CD4-positive, alpha-beta memory T cell (primary cell): ENCODE results near the gene FERMT2. TPM values are rescaled to one million over a fixed set of nuclear protein-coding genes. Genes with fewer than 3 reads are reported as not detected.

Experiments used
- CTCF ChIA-PET: fragments of 350-600 bp; sonication (Branson Sonifier 250); formaldehyde crosslinking; loops from one replicate; lab custom pipeline; 2021; ENCODE audit warnings: inconsistent platforms; ENCODE audit not compliant: partially characterized antibody; lab: Charles Lee
- POLR2A ChIA-PET: fragments of 350-600 bp; sonication (Branson Sonifier 250); formaldehyde crosslinking; loops from one replicate; lab custom pipeline; 2021; ENCODE audit not compliant: partially characterized antibody; lab: Charles Lee
- DNase-seq, 5 donors: peaks; one replicate each; pipeline versions ENCODE4 v3.0.0 to v3.0.0-alpha.2; 2020 to 2022; ENCODE audit warnings: mixed read lengths in 1 of 5
- H3K27ac ChIP-seq: one replicate; pipeline ENCODE4 v1.7.0; 2013; ENCODE audit warnings: low read depth, low read length
- H3K27me3 ChIP-seq: 2 replicates; pipeline ENCODE4 v1.7.0; 2013; ENCODE audit warnings: mild to moderate bottlenecking, low read length, moderate library complexity; ENCODE audit not compliant: insufficient read depth
- H3K36me3 ChIP-seq: 2 replicates; pipeline ENCODE4 v1.7.0; 2013; ENCODE audit warnings: mild to moderate bottlenecking, low read length, moderate library complexity; ENCODE audit not compliant: insufficient read depth
- H3K4me1 ChIP-seq: 2 replicates; pipeline ENCODE4 v1.7.0; 2013; ENCODE audit warnings: mild to moderate bottlenecking, low read length, moderate library complexity; ENCODE audit not compliant: insufficient read depth
- H3K4me3 ChIP-seq, 2 donors: one replicate each; pipeline ENCODE4 v1.7.0; 2013; ENCODE audit warnings: low read length in 2 of 2, mild to moderate bottlenecking in 1 of 2
- H3K9me3 ChIP-seq, 2 donors: one replicate each; pipeline ENCODE4 v1.7.0; 2013; ENCODE audit warnings: low read length in 2 of 2, control low read depth in 1 of 2; ENCODE audit not compliant: control insufficient read depth in 1 of 2
- H3K27ac Mint-ChIP-seq, 7 donors: one replicate each; pipeline ENCODE4 v1.8.0; 2020 to 2021; ENCODE audit warnings: mixed read lengths in 7 of 7, mild to moderate bottlenecking in 6 of 7, inconsistent platforms in 3 of 7, moderate library complexity in 3 of 7
- H3K27me3 Mint-ChIP-seq, 2 donors: one replicate each; pipeline ENCODE4 v1.8.0; 2020 to 2021; ENCODE audit warnings: mixed read lengths in 2 of 2
- H3K36me3 Mint-ChIP-seq, 2 donors: one replicate each; pipeline ENCODE4 v1.8.0; 2020 to 2021; ENCODE audit warnings: mixed read lengths in 2 of 2, inconsistent platforms in 1 of 2, mild to moderate bottlenecking in 1 of 2
- H3K4me1 Mint-ChIP-seq, 4 donors: one replicate each; pipeline ENCODE4 v1.8.0; 2020 to 2021; ENCODE audit warnings: mixed read lengths in 4 of 4, mild to moderate bottlenecking in 1 of 4
- H3K4me3 Mint-ChIP-seq, 8 donors: one replicate each; pipeline ENCODE4 v1.8.0; 2020 to 2021; ENCODE audit warnings: mixed read lengths in 8 of 8, mild to moderate bottlenecking in 7 of 8, moderate library complexity in 6 of 8, inconsistent platforms in 3 of 8
- H3K9me3 Mint-ChIP-seq, 8 donors: one replicate each; pipeline ENCODE4 v1.8.0; 2020 to 2021; ENCODE audit warnings: mixed read lengths in 8 of 8, mild to moderate bottlenecking in 5 of 8, inconsistent platforms in 3 of 8, moderate library complexity in 1 of 8
- intact Hi-C: fragments of 100-400 bp; cut with micrococcal nuclease; formaldehyde crosslinking; loops from one replicate; pipeline ENCODE4 v1.15.1; 2023
- polyA plus RNA-seq, 2 donors: library from polyadenylated mRNA; unstranded; fragments of 300-500 nt; fragmentation: Illumina TruSeq; gene quantifications; one replicate each; pipeline ENCODE4 v1.2.3, GENCODE V29; 2021
- total RNA-seq, 2 experiments: library from RNA; stranded (reverse); gene quantifications; one replicate each; pipeline ENCODE4 v1.2.3, GENCODE V29; 2021

Gene FERMT2
- total and polyA plus RNA-seq, 4 experiments from 2014 or later, result 0.75 to 0.79 TPM; not detected in 2

DNA sequence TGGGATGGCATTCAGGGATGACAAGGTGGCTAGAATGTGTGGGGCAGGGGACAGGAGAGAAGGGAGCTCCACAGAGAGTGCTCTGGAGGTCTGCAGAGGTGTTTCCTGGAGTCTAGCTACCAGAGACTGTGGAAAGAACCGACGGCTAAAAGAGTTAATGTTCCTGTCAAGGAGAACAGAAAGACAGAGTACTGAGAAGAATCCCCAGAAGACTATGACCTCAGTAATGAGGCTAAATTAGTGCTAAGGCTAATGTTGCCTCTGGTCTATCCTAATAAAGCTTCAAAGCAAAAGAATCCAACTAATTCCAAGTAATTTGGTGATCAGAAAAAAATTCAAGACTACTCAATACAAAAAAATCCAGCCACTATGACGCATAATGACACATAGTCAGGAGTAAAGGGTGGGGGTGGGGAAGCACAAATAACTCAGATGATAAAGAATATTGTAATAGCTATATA lies 44.7 kb downstream of the FERMT2 start:
- Histone ChIP-seq H3K36me3 (no peaks in the 10 kb centered on the region), H3K4me3 (no peak overlapping the region), H3K27me3 (no peaks in the 10 kb centered on the region), H3K9me3 (no peaks in the 10 kb centered on the region), H3K4me1 (no peaks in the 10 kb centered on the region), H3K27ac (no peak overlapping the region)
- CTCF ChIA-PET, result no interaction called here
- peaks cover 0 to 2% (median 0%) of the 10 kb centered on the region in 4 donors for H3K4me1 Mint-ChIP-seq
- H3K27ac Mint-ChIP-seq, result no peak overlapping the region
- H3K9me3 Mint-ChIP-seq, result no peaks in the 10 kb centered on the region
- POLR2A ChIA-PET, result no interaction called here
- intact Hi-C loops, result no loop called here
- H3K36me3 Mint-ChIP-seq, result peaks cover 0 to 4% of the 10 kb centered on the region in 2 donors
- H3K27me3 Mint-ChIP-seq, result peaks cover 3 to 10% of the 10 kb centered on the region in 2 donors
- DNase-seq, result no peak
- H3K4me3 Mint-ChIP-seq, result peak overlapping the region in 1 of 8 donors; percentile 22

DNA sequence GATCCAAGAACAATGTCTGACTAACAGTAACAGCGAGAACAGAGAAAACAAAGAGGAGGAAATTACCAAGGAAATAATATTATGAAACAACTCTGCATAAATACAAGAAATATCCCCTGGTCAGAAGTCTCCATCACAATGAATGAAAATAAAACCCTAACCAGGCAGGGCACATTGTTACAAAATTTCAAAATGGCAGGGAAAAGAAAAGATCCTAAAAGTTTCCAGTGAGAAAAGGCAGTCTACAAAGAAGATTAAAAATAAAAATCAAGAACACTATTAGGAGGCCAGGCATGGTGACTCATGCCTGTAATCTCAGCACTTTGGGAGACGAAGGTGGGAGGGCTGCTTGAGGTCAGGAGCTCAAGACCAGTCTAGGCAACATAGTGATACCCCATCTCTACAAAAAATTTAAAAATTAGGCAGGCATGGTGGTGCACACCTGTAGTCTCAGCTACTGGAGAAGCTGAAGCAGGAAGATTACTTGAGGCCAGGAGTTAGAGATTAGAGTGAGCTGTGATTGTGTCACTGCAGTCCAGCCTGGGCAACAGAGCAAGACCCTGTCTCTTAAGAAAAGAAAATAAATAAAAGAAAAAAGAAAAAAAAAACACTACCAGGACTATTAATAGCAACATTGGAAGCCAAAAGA lies 47.8 kb downstream of the FERMT2 start:
- no peak overlapping the region for H3K4me3 ChIP-seq
- H3K9me3 Mint-ChIP-seq, result no peaks in the 10 kb centered on the region
- H3K4me1 Mint-ChIP-seq, result peaks cover 0 to 2% (median 0%) of the 10 kb centered on the region in 4 donors
- H3K27me3 Mint-ChIP-seq, result peaks cover 3 to 8% of the 10 kb centered on the region in 2 donors
- H3K27ac ChIP-seq, result no peak overlapping the region
- H3K36me3 Mint-ChIP-seq, result peaks cover 0 to 4% of the 10 kb centered on the region in 2 donors
- H3K9me3 ChIP-seq, result no peaks in the 10 kb centered on the region
- ChIA-PET POLR2A (no interaction called here), CTCF (no interaction called here)
- no peaks in the 10 kb centered on the region for H3K36me3 ChIP-seq
- no peak for DNase-seq
- H3K4me1 ChIP-seq, result no peaks in the 10 kb centered on the region
- no peak overlapping the region for H3K27ac Mint-ChIP-seq
- H3K4me3 Mint-ChIP-seq, result no peak overlapping the region
- H3K27me3 ChIP-seq, result no peaks in the 10 kb centered on the region
- intact Hi-C loops, result no loop called here

DNA sequence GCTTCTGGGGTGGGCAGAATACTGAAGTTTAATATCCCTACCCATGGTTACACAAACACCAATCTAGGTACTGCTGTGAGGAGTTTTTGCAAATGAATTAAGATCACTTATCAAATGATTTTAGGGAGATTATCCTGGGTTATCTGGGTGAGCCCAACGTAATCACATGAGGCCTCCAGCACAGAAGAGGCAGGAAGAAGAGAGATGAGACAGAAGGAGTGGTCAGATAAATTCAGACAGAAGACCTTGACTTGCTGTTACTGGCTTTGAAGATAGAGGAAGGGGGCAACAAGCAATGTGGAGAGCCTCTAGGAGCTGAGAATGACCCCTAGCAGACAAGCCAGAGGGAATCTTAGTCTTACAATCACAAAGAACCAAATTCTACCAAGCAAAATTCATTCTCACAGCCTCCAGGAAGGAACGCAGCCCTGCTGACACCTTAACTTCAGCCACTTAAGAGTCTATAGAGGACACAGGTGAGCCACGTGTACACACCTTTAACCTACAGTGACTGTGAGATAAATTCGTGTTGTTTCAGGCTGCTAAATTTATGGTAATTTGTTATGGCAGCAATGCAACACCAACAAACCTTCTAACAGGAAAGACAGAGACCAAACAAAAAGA lies 49.4 kb downstream of the FERMT2 start:
- H3K9me3 Mint-ChIP-seq, result no peaks in the 10 kb centered on the region
- intact Hi-C loops, result no loop called here
- no peaks in the 10 kb centered on the region for H3K4me1 Mint-ChIP-seq
- no peak for DNase-seq
- no peaks in the 10 kb centered on the region for H3K36me3 ChIP-seq
- no peak overlapping the region for H3K27ac ChIP-seq
- H3K4me3 ChIP-seq, result no peak overlapping the region
- H3K27ac Mint-ChIP-seq, result no peak overlapping the region
- no peaks in the 10 kb centered on the region for H3K4me1 ChIP-seq
- ChIA-PET POLR2A (no interaction called here), CTCF (no interaction called here)
- no peaks in the 10 kb centered on the region for H3K9me3 ChIP-seq
- H3K36me3 Mint-ChIP-seq, result peaks cover 0 to 4% of the 10 kb centered on the region in 2 donors
- peaks cover 3 to 8% of the 10 kb centered on the region in 2 donors for H3K27me3 Mint-ChIP-seq
- peak overlapping the region in 2 of 8 donors; percentile 5 to 14 for H3K4me3 Mint-ChIP-seq
- H3K27me3 ChIP-seq, result no peaks in the 10 kb centered on the region

DNA sequence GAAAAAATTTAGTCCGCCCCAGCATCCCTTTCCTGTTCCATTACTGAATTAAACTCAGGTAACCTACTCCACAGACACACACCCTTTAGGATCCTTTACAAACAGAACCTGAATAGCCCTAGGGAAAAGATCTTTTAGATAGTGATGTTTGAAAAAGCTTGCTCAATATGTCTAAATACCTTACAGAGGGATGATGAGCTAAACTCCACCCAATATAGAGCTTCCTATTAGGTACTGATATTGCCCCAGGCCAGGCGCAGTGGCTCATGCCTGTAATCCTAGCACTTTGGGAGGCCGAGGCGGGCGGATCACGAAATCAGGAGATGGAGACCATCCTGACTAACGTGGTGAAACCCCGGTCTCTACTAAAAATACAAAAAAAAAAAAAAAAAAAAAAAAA lies 50.1 kb downstream of the FERMT2 start:
- POLR2A ChIA-PET, result no interaction called here
- H3K27ac ChIP-seq, result no peak overlapping the region

DNA sequence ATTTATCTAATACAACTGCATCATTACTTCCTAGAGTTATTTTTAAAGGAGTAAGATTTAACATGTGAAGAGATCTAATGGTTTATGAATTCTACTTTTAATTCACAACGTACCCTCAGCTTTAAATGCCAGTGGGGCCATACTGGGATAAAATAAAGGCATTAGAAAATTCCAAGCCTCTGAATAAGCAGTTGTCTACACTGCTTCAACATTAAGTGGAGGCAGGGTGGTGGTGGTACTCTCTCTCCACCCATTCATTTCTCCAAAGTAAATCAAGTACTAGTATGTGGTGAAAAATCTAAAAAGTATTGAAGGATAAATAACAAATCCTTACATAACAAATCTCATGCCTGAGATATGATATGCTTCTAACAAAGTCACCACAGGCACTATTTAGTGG lies 52.4 kb downstream of the FERMT2 start:
- H3K27me3 ChIP-seq, result no peaks in the 10 kb centered on the region
- Mint-ChIP-seq H3K27ac (no peak overlapping the region), H3K4me3 (no peak overlapping the region), H3K9me3 (no peaks in the 10 kb centered on the region), H3K4me1 (peaks cover 7 to 11% (median 7%) of the 10 kb centered on the region in 4 donors), H3K27me3 (peaks cover 0 to 4% of the 10 kb centered on the region in 2 donors), H3K36me3 (peaks cover 0 to under 1% of the 10 kb centered on the region in 2 donors)
- no peak overlapping the region for H3K4me3 ChIP-seq
- peaks cover 7% of the 10 kb centered on the region for H3K4me1 ChIP-seq
- ChIA-PET POLR2A (no interaction called here), CTCF (no interaction called here)
- DNase-seq, result no peak
- intact Hi-C loops, result no loop called here
- no peaks in the 10 kb centered on the region for H3K36me3 ChIP-seq
- H3K27ac ChIP-seq, result no peak overlapping the region
- no peaks in the 10 kb centered on the region for H3K9me3 ChIP-seq

More for the DNA sequence above, 50.1 kb downstream of the FERMT2 start:
- Histone ChIP-seq H3K9me3 (no peaks in the 10 kb centered on the region), H3K27me3 (no peaks in the 10 kb centered on the region), H3K36me3 (no peaks in the 10 kb centered on the region), H3K4me3 (no peak overlapping the region), H3K4me1 (no peaks in the 10 kb centered on the region)
- Mint-ChIP-seq H3K27ac (no peak overlapping the region), H3K4me1 (no peaks in the 10 kb centered on the region), H3K9me3 (no peaks in the 10 kb centered on the region), H3K4me3 (no peak overlapping the region), H3K27me3 (peaks cover 3 to 8% of the 10 kb centered on the region in 2 donors), H3K36me3 (peaks cover 0 to 4% of the 10 kb centered on the region in 2 donors)
- CTCF ChIA-PET, result interaction anchor here (0.7 kb wide), 1 partner anchor 1425 kb away, joined by 4 read pairs; no protein-coding TSS in a partner anchor
- DNase-seq, result no peak
- intact Hi-C loops, result no loop called here

DNA sequence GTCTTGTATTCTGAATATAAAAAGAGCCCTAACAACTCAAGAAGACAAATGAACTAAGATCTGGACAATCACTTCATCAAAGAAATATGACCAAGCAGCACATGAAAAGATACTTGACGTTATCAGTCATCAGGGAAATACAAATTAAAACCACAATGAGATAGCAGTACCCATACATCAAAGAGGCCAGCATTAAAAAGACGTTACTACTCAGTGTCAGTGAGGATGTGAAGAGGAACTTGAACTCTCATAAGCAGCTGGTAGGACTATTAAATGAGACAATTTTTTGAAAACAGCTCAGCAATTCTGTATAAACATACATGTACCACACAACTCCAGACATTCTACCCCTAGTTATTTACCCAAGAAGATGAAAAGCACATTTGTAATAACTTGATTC lies 55.9 kb downstream of the FERMT2 start:
- Mint-ChIP-seq H3K27me3 (no peaks in the 10 kb centered on the region), H3K4me1 (peaks cover 7 to 11% (median 8%) of the 10 kb centered on the region in 4 donors), H3K27ac (peak overlapping the region in 2 of 7 donors; percentile 12 to 29), H3K4me3 (no peak overlapping the region), H3K36me3 (no peaks in the 10 kb centered on the region), H3K9me3 (no peaks in the 10 kb centered on the region)
- ChIA-PET CTCF (no interaction called here), POLR2A (no interaction called here)
- intact Hi-C loops, result no loop called here
- Histone ChIP-seq H3K9me3 (no peaks in the 10 kb centered on the region), H3K27me3 (no peaks in the 10 kb centered on the region), H3K36me3 (no peaks in the 10 kb centered on the region), H3K27ac (no peak overlapping the region), H3K4me1 (peaks cover 7% of the 10 kb centered on the region), H3K4me3 (no peak overlapping the region)
- DNase-seq, result peak in 4 of 5 donors; percentile 2 to 40 (median 34)

DNA sequence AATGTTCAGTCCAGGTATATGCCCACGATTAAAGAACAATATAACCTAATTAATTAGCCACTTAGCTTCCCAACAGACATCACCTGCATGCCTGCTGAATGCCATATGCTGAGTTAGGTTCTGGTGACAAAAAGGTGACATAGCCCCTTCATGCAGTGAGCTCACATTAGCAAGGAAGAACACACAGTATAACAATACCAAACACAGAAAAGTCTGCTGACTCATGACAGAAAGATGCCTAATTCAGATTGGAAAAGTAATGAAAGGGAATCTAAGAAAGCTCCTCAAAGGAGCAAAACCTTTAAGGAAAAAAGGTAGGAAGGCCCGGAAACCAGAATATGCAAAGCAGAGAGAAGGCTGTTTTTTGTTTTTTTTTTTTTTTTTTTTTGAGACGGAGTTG lies 59.0 kb downstream of the FERMT2 start:
- Mint-ChIP-seq H3K4me3 (no peak overlapping the region), H3K4me1 (peaks cover 7 to 11% (median 8%) of the 10 kb centered on the region in 4 donors), H3K36me3 (no peaks in the 10 kb centered on the region), H3K27ac (no peak overlapping the region), H3K9me3 (no peaks in the 10 kb centered on the region), H3K27me3 (no peaks in the 10 kb centered on the region)
- DNase-seq, result no peak
- intact Hi-C loops, result no loop called here
- ChIA-PET CTCF (interaction anchor here (0.7 kb wide), 1 partner anchor 491 kb away, joined by 3 read pairs; no protein-coding TSS in a partner anchor), POLR2A (no interaction called here)
- no peak overlapping the region for H3K4me3 ChIP-seq
- H3K27me3 ChIP-seq, result no peaks in the 10 kb centered on the region
- H3K4me1 ChIP-seq, result peaks cover 7% of the 10 kb centered on the region
- H3K36me3 ChIP-seq, result no peaks in the 10 kb centered on the region
- no peaks in the 10 kb centered on the region for H3K9me3 ChIP-seq
- H3K27ac ChIP-seq, result no peak overlapping the region
